IMR-90 (cell line): ENCODE data around the gene RPA3. TPM values are rescaled to one million over a fixed set of nuclear protein-coding genes. Genes with fewer than 3 reads are reported as not detected.

Experiments used
- ATAC-seq: fragments of 200-7000 bp; cut with Tn5 transposase; 2 replicates; pipeline ENCODE4 v1.9.1; 2020; ENCODE audit warnings: low read depth, mild to moderate bottlenecking, moderate library complexity
- BruUV-seq: library from RNA; stranded (reverse); fragments of 400-500 nt; replicated peaks from 2 replicates; lab custom pipeline; 2021; lab: Mats Ljungman, UMichigan
- CTCF ChIA-PET: fragments of 300-600 bp; formaldehyde crosslinking; extraction: SDS; loops from one replicate; lab custom pipeline; 2021; ENCODE audit warnings: antibody characterized with exemption; lab: Yijun Ruan, JAX
- POLR2A ChIA-PET: fragments of 300-600 bp; sonication (Branson Sonifier 250); formaldehyde crosslinking; loops from one replicate; lab custom pipeline; 2022; ENCODE audit warnings: antibody characterized with exemption; ENCODE audit not compliant: unreplicated experiment; lab: Charles Lee
- DNase-seq: peaks from one replicate; pipeline ENCODE4 v3.0.0; 2013
- H2AFZ ChIP-seq: replicated peaks from 2 replicates; pipeline ENCODE3; 2013; ENCODE audit warnings: low read length, mild to moderate bottlenecking; ENCODE audit not compliant: poor library complexity
- H2AK5ac ChIP-seq: 2 replicates; pipeline ENCODE4 v1.6.1; 2013; ENCODE audit warnings: low read depth, low read length, inconsistent platforms
- H2AK9ac ChIP-seq: replicated peaks from 2 replicates; pipeline ENCODE3; 2013; ENCODE audit warnings: mild to moderate bottlenecking, low read depth, low read length, moderate library complexity; ENCODE audit not compliant: poor library complexity
- H2BK120ac ChIP-seq: 2 replicates; pipeline ENCODE4 v1.6.1; 2013; ENCODE audit warnings: low read depth, low read length, inconsistent platforms
- H2BK15ac ChIP-seq: 3 replicates; pipeline ENCODE4 v1.6.1; 2013; ENCODE audit warnings: low read depth, low read length, inconsistent platforms
- H2BK20ac ChIP-seq: 2 replicates; pipeline ENCODE4 v1.6.1; 2013; ENCODE audit warnings: low read depth, mild to moderate bottlenecking, inconsistent platforms, low read length, moderate library complexity
- H2BK5ac ChIP-seq: 2 replicates; pipeline ENCODE4 v1.6.1; 2013; ENCODE audit warnings: mild to moderate bottlenecking, low read depth, low read length, inconsistent platforms; ENCODE audit not compliant: poor library complexity, severe bottlenecking
- H3K14ac ChIP-seq: replicated peaks from 2 replicates; pipeline ENCODE4 v1.6.1; 2013; ENCODE audit warnings: low read depth, low read length, inconsistent platforms
- H3K18ac ChIP-seq: 2 replicates; pipeline ENCODE4 v1.6.1; 2013; ENCODE audit warnings: low read depth, low read length, control low read depth
- H3K23ac ChIP-seq: 2 replicates; pipeline ENCODE4 v1.6.1; 2013; ENCODE audit warnings: low read depth, low read length, inconsistent platforms
- H3K27ac ChIP-seq: 2 replicates; pipeline ENCODE4 v1.5.1; 2013; ENCODE audit warnings: mild to moderate bottlenecking, control low read depth, low read length; ENCODE audit not compliant: insufficient read depth
- H3K27me3 ChIP-seq: 2 replicates; pipeline ENCODE4 v1.6.1; 2013; ENCODE audit warnings: low read length; ENCODE audit not compliant: control insufficient read depth, insufficient read depth
- H3K36me3 ChIP-seq: 2 replicates; pipeline ENCODE4 v1.6.1; 2013; ENCODE audit warnings: low read length, mixed read lengths; ENCODE audit not compliant: control insufficient read depth, insufficient read depth
- H3K4ac ChIP-seq: 2 replicates; pipeline ENCODE4 v1.6.1; 2013; ENCODE audit warnings: low read depth, low read length, inconsistent platforms
- H3K4me1 ChIP-seq: 2 replicates; pipeline ENCODE4 v1.6.1; 2013; ENCODE audit warnings: low read length, mixed read lengths; ENCODE audit not compliant: control insufficient read depth, insufficient read depth
- H3K4me2 ChIP-seq: 2 replicates; pipeline ENCODE4 v1.6.1; 2013; ENCODE audit warnings: low read depth, mild to moderate bottlenecking, control low read depth, low read length, moderate library complexity
- H3K4me3 ChIP-seq: 2 replicates; pipeline ENCODE4 v1.5.1; 2013; ENCODE audit warnings: low read depth, mild to moderate bottlenecking, control low read depth, low read length, moderate library complexity; ENCODE audit not compliant: insufficient read depth
- H3K56ac ChIP-seq: 2 replicates; pipeline ENCODE4 v1.6.1; 2013; ENCODE audit warnings: low read length, inconsistent platforms; ENCODE audit not compliant: insufficient read depth; ENCODE audit errors: extremely low read depth
- H3K79me1 ChIP-seq, 2 experiments: 2 replicates each; pipeline ENCODE4 v1.6.1; 2013; ENCODE audit warnings: low read length in 2 of 2, inconsistent platforms in 1 of 2, low read depth in 1 of 2
- H3K9ac ChIP-seq: 2 replicates; pipeline ENCODE4 v1.6.1; 2013; ENCODE audit warnings: low read depth, low read length, control low read depth
- H3K9me1 ChIP-seq: 2 replicates; pipeline ENCODE4 v1.6.1; 2013; ENCODE audit warnings: low read length, inconsistent platforms; ENCODE audit not compliant: insufficient read depth
- H3K9me3 ChIP-seq: 2 replicates; pipeline ENCODE4 v1.6.1; 2013; ENCODE audit warnings: low read length; ENCODE audit not compliant: control insufficient read depth, insufficient read depth
- H4K20me1 ChIP-seq: 2 replicates; pipeline ENCODE4 v1.6.1; 2013; ENCODE audit warnings: low read length, inconsistent platforms; ENCODE audit not compliant: insufficient read depth
- H4K5ac ChIP-seq: 2 replicates; pipeline ENCODE4 v1.6.1; 2013; ENCODE audit warnings: mild to moderate bottlenecking, low read depth, low read length, control low read depth
- H4K8ac ChIP-seq, 2 experiments: 2 replicates each; pipeline ENCODE4 v1.6.1; 2013; ENCODE audit warnings: low read depth in 2 of 2, low read length in 2 of 2, control low read depth in 1 of 2, inconsistent platforms in 1 of 2
- H4K91ac ChIP-seq: 2 replicates; pipeline ENCODE4 v1.6.1; 2013; ENCODE audit warnings: low read depth, low read length, inconsistent platforms; ENCODE audit not compliant: insufficient read depth
- BHLHE40 ChIP-seq: fragments of 150-350 bp; IDR thresholded peaks from 2 replicates; pipeline ENCODE4 v1.6.1; 2016; ENCODE audit warnings: mild to moderate bottlenecking, low read depth, low read length
- FOS ChIP-seq: fragments of 150-350 bp; IDR thresholded peaks from 2 replicates; pipeline ENCODE4 v1.6.1; 2016; ENCODE audit warnings: low read depth, low read length
- MAZ ChIP-seq: IDR thresholded peaks from 2 replicates; pipeline ENCODE4 v1.6.1; 2012; ENCODE audit warnings: low read depth, mild to moderate bottlenecking, low read length, improper control_type of control experiment, moderate library complexity, borderline replicate concordance
- RCOR1 ChIP-seq: IDR thresholded peaks from 2 replicates; pipeline ENCODE4 v1.6.1; 2012; ENCODE audit warnings: mild to moderate bottlenecking, low read length, improper control_type of control experiment; ENCODE audit not compliant: insufficient replicate concordance
- WGBS, 2 experiments: methylation state at CpG; one replicate each; pipeline versions ENCODE4 v1.1.5 to v1.1.7; 2013; ENCODE audit warnings: missing lambda C conversion rate in 2 of 2; ENCODE audit not compliant: insufficient read length in 1 of 2; ENCODE audit errors: extremely low coverage in 2 of 2; 5-methylcytosine and 5-hydroxymethylcytosine counted together
- dilution Hi-C: fragments of 300-500 bp; cut with HindIII; formaldehyde crosslinking; loops from one replicate; pipeline ENCODE4 v1.14.3; 2018; ENCODE audit warnings: low sequenced_read_pairs; ENCODE audit not compliant: unreplicated experiment
- in situ Hi-C: fragments of 300-500 bp; cut with MboI; formaldehyde crosslinking; loops from 3 replicates; pipeline ENCODE4 v1.14.3; 2019; ENCODE audit warnings: low sequenced_read_pairs, inconsistent platforms, mixed read lengths
- intact Hi-C: fragments of 100-400 bp; cut with micrococcal nuclease; formaldehyde crosslinking; loops from 2 replicates; pipeline ENCODE4 v1.10.0; 2022
- polyA plus RNA-seq, 3 experiments: library from polyadenylated mRNA; depleted of rRNA; stranded (reverse); fragments of >200 nt; gene quantifications; 2 replicates each; pipeline ENCODE4 v1.2.3, GENCODE V29; 2012; ENCODE audit warnings: low replicate concordance in 1 of 3
- total RNA-seq: library from RNA; depleted of rRNA; stranded (reverse); fragments of >200 nt; gene quantifications from 2 replicates; pipeline ENCODE4 v1.2.3, GENCODE V29; 2012
- TF ChIP-seq, protein P1 (sequence below): fragments of 150-350 bp; IDR thresholded peaks from 2 replicates; pipeline ENCODE4 v1.6.1; 2016; ENCODE audit warnings: low read depth, mild to moderate bottlenecking, low read length, moderate library complexity, borderline replicate concordance
- TF ChIP-seq, protein P2 (sequence below): fragments of 150-350 bp; IDR thresholded peaks from 2 replicates; pipeline ENCODE4 v1.6.1; 2017; ENCODE audit warnings: mild to moderate bottlenecking, antibody characterized with exemption, low read length, low read depth

The RPA3 gene
- total and polyA plus RNA-seq, 2 of the 4 experiments (the other 2 are of a cell fraction), result 12.7 to 21.1 TPM

DNA sequence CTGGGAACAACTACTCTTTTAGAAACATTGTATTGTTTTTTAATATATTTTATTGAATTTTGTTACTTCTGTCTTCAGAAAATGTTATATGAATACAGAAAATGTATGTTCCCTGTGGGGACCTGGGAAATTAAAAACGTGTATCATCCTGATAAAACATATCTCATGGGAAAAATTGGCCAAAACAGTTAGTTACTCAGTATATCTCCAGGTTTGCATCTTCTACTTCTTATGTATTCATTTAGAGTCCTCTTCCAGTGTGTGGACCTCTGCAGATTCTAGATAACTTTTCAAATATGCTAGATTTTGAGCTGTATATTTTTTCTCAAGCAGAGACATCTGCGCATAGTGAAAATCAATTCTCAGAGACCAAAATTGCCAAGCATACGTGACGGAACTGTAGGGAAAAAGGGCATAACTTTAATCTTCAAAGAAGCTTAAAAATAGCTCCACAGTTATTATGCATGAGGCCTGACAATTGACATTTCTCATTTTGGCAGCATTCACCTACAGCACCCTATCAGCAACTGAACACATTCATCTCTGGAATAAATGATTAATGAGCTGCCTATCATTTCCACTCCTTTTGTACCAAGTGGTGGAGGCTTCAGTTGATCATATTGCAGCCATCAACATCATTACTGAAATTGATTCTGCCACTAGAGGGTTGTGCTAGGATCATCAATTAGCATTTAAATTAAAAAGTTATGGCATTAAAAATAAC, 104.2 kb downstream of the RPA3 start:
- Histone ChIP-seq H4K20me1 (no peaks in the 10 kb centered on the region), H4K5ac (no peak overlapping the region), H3K4me2 (no peak overlapping the region), H3K14ac (no peak overlapping the region), H3K36me3 (no peaks in the 10 kb centered on the region), H3K27me3 (no peaks in the 10 kb centered on the region), H4K8ac (no peak overlapping the region), H2AK9ac (no peak overlapping the region), H3K23ac (no peak overlapping the region), H4K91ac (no peak overlapping the region), H3K4me1 (no peaks in the 10 kb centered on the region), H2AFZ (no peak overlapping the region), H3K56ac (no peak overlapping the region), H3K27ac (no peak overlapping the region), H2BK15ac (no peak overlapping the region), H2AK5ac (no peak overlapping the region), H3K9me1 (no peaks in the 10 kb centered on the region), H2BK5ac (no peak overlapping the region), H3K79me1 (no peaks in the 10 kb centered on the region), H2BK120ac (no peak overlapping the region), H3K9ac (no peak overlapping the region), H2BK20ac (no peak overlapping the region), H3K18ac (no peak overlapping the region), H3K4ac (no peak overlapping the region), H3K9me3 (no peaks in the 10 kb centered on the region), H3K4me3 (no peak overlapping the region)
- TF ChIP-seq RCOR1 (no peak), MAZ (no peak), FOS (no peak), BHLHE40 (no peak)
- TF ChIP-seq, protein P1, sequence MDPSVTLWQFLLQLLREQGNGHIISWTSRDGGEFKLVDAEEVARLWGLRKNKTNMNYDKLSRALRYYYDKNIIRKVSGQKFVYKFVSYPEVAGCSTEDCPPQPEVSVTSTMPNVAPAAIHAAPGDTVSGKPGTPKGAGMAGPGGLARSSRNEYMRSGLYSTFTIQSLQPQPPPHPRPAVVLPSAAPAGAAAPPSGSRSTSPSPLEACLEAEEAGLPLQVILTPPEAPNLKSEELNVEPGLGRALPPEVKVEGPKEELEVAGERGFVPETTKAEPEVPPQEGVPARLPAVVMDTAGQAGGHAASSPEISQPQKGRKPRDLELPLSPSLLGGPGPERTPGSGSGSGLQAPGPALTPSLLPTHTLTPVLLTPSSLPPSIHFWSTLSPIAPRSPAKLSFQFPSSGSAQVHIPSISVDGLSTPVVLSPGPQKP, result no peak
- TF ChIP-seq, protein P2, sequence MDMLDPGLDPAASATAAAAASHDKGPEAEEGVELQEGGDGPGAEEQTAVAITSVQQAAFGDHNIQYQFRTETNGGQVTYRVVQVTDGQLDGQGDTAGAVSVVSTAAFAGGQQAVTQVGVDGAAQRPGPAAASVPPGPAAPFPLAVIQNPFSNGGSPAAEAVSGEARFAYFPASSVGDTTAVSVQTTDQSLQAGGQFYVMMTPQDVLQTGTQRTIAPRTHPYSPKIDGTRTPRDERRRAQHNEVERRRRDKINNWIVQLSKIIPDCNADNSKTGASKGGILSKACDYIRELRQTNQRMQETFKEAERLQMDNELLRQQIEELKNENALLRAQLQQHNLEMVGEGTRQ, result no peak
- BruUV-seq, result no TSS peak
- in situ Hi-C loops, result no loop called here
- dilution Hi-C loops, result no loop called here
- intact Hi-C loops, result no loop called here
- WGBS, 2 experiments, result no CpG with 5 or more reads among the region's 4 CpGs
- no peak for DNase-seq
- ChIA-PET CTCF (no interaction called here), POLR2A (no interaction called here)
- ATAC-seq, result no peak
